ENCODE results near the gene TSPOAP1. TPM values are rescaled to one million over a fixed set of nuclear protein-coding genes. Genes with fewer than 3 reads are reported as not detected.

TSPOAP1 gene
- total and polyA plus RNA-seq, 10 of the 15 experiments (the other 5 are each of a cell fraction or from before 2014, with no cell fraction given), result 0.58 to 16.4 (median 4.2) TPM; not detected in 1

DNA sequence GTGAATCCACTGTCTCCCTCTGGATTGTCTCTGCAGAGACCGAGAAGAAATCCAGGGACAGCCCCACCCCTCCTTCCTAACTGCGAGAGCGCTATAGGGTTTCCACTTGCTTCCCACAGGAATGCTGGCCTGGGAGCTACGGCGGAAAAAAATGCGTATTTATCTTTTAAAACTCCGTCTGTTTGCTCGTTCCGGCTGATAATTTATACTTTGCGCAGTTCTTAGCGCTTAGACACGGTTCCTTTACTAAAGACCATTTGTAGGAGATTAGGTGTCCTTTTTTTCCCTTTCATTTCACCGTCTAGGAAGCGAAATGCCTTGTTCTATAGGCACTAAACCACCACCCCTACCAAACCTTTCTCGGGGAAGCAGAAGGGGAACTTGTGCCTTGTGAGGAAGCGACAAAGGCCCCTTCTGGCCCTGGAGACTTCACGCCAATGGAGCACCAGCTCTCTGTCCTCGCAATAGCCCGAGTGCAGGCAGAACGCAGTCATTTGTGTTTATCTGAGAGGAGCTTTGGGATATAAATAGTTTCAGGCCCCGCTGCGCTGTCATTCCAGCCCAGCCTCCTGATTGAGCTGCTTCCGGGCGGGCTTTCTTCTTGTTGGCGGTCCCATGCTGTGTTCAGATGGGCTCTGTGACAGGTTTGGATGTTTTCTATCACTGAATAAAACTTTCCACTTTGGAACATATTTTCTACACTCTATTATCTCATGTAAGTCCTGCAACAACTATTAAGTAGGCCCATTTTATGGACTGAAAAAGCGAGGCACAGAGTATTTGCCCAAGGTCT is 24.2 kb upstream of the TSPOAP1 start (continued):
- TF ChIP-seq, protein P1, sequence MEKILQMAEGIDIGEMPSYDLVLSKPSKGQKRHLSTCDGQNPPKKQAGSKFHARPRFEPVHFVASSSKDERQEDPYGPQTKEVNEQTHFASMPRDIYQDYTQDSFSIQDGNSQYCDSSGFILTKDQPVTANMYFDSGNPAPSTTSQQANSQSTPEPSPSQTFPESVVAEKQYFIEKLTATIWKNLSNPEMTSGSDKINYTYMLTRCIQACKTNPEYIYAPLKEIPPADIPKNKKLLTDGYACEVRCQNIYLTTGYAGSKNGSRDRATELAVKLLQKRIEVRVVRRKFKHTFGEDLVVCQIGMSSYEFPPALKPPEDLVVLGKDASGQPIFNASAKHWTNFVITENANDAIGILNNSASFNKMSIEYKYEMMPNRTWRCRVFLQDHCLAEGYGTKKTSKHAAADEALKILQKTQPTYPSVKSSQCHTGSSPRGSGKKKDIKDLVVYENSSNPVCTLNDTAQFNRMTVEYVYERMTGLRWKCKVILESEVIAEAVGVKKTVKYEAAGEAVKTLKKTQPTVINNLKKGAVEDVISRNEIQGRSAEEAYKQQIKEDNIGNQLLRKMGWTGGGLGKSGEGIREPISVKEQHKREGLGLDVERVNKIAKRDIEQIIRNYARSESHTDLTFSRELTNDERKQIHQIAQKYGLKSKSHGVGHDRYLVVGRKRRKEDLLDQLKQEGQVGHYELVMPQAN (conservative IDR thresholded peaks at IDR 0.05), result 0 out of 2 replicates have a peak, but pooled peaks have one; percentile 3

DNA sequence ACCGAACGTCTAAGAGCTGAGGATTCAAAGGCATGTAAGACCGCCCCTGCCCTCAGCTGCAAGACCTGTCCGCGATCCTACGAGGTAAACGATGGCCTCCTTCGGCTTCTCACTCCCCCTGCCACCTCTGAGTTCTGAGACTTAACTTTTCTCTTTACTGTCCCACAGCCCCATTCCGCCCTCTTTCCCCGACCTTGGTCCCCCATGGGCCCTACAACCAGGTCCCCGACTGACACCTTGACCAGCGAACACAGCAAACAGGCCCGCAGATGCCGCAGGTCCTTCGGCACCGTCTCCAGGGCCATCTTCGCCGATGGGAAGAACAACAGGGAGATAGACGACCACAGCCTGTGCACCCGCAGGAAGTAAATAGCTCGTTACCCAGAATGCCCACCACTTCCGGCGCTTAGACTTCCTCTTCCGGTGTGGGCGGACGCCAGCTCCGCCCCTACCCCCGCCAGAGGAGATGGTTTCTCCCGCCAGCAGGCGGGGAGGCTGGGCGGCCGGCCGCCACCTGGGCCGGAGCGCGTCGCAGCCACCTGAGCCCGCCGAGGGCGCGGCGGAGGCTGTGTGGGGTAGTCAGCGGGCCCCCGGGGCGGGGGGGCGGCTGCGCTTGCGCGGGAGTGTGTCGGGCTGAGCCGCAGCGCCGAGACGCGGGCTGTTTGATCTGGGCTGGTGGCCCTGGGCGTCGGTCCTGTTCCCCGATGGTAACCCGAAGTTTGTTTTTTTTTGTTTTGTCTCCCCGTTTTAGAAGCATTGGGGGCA is 23.4 kb upstream of the TSPOAP1 start, which contains the start of gene SUPT4H1:
SUPT4H1 (minus strand) TSS at position 371 of the 765 bp plus-strand sequence; CDS start at position 305, 66 bp downstream.
- Histone ChIP-seq H3K9me3 (replicated peaks; ENCODE audit: control insufficient read depth, insufficient read depth, low read length) (no peaks in the 10 kb centered on the region), H3K4me2 (ENCODE audit: control insufficient read depth, insufficient read depth) (peak within 1 kb of the TSS; percentile 99), H3K27ac (ENCODE audit: control insufficient read depth, insufficient read depth) (peak within 1 kb of the TSS; percentile 93), H3K4me3 (peak within 1 kb of the TSS; percentile 94), H3K9ac (ENCODE audit: control insufficient read depth, insufficient read depth, low read length) (peak within 1 kb of the TSS; percentile 99), H3K4me1 (ENCODE audit: control insufficient read depth, insufficient read depth, low read length) (peaks cover 10% of the 10 kb centered on the region), H3K79me2 (ENCODE audit: control insufficient read depth, insufficient read depth, low read length) (peaks cover 51% of the 10 kb centered on the region), H3K27me3 (replicated peaks in 1 of 2; ENCODE audit: control insufficient read depth in 2 of 2, insufficient read depth in 2 of 2, low read length in 1 of 2) (no peaks in the 10 kb centered on the region), H3K36me3 (ENCODE audit: control insufficient read depth in 2 of 2, insufficient read depth in 2 of 2, low read length in 1 of 2) (peaks cover 15 to 18% of the 10 kb centered on the region in 2 experiments), H2AFZ (ENCODE audit: control insufficient read depth, low read depth, low read length) (peak within 1 kb of the TSS; percentile 61), H4K20me1 (ENCODE audit: control insufficient read depth, insufficient read depth) (no peaks in the 10 kb centered on the region; the same call in 1 of the 2 replicates)
- intact Hi-C loops (cut with micrococcal nuclease; ENCODE audit: unreplicated experiment) (loop anchor here (1.0 kb wide), 1 partner anchor 23 kb away; no protein-coding TSS in a partner anchor), in situ Hi-C loops (cut with MboI) (no loop called here)
- ChIA-PET CTCF (interaction anchor here (0.9 to 5.0 kb wide), 17 partner anchors 9 to 87 kb away, joined by 3 to 28 read pairs (median 4); partner anchors contain the start of gene RNF43), POLR2A (interaction anchor here (0.6 to 6.5 kb wide), 13 partner anchors 8 to 167 kb away, joined by 3 to 64 read pairs (median 4); partner anchors contain the start of gene RNF43), SMC1A (ENCODE audit: uncharacterized antibody, unreplicated experiment) (interaction anchor here (0.7 to 7.2 kb wide), 17 partner anchors 12 to 132 kb away, joined by 3 to 91 read pairs (median 4); partner anchors contain the start of genes RNF43 and TSPOAP1), RAD21 (ENCODE audit: unreplicated experiment) (interaction anchor here (1.0 to 4.8 kb wide), 17 partner anchors 7 to 96 kb away, joined by 3 to 49 read pairs (median 6); partner anchors contain the start of genes RNF43 and TSPOAP1)
- no TSS peak for BruUV-seq (replicated peaks)
- ATAC-seq (peak; percentile 96), DNase-seq (ENCODE audit: low read depth, low spot score) (peak; percentile 73), FAIRE-seq (peak; percentile 64)
- under 1% methylated on average over 44 of the region's 60 CpGs for WGBS (ENCODE audit: insufficient coverage, insufficient replicate concordance, low lambda C conversion rate, missing lambda C conversion rate)
- no peak for TF ChIP-seq JUNB (IDR thresholded peaks at IDR 0.05)
- TF ChIP-seq, protein P2, sequence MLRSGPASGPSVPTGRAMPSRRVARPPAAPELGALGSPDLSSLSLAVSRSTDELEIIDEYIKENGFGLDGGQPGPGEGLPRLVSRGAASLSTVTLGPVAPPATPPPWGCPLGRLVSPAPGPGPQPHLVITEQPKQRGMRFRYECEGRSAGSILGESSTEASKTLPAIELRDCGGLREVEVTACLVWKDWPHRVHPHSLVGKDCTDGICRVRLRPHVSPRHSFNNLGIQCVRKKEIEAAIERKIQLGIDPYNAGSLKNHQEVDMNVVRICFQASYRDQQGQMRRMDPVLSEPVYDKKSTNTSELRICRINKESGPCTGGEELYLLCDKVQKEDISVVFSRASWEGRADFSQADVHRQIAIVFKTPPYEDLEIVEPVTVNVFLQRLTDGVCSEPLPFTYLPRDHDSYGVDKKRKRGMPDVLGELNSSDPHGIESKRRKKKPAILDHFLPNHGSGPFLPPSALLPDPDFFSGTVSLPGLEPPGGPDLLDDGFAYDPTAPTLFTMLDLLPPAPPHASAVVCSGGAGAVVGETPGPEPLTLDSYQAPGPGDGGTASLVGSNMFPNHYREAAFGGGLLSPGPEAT (IDR thresholded peaks at IDR 0.05; ENCODE audit: low read depth), result peak; percentile 96
- TF ChIP-seq, protein P3, sequence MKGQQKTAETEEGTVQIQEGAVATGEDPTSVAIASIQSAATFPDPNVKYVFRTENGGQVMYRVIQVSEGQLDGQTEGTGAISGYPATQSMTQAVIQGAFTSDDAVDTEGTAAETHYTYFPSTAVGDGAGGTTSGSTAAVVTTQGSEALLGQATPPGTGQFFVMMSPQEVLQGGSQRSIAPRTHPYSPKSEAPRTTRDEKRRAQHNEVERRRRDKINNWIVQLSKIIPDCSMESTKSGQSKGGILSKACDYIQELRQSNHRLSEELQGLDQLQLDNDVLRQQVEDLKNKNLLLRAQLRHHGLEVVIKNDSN (IDR thresholded peaks at IDR 0.05; ENCODE audit: borderline replicate concordance, extremely low read length, insufficient read depth, low read depth, low read length), result no peak
- TF ChIP-seq ETV6 (conservative IDR thresholded peaks at IDR 0.05 in 1 of 2, IDR thresholded peaks at IDR 0.05 in 1 of 2; ENCODE audit: borderline replicate concordance in 1 of 2, low read depth in 1 of 2), result peak in 1 of 2 experiments; percentile 79; a peak in 1 of 4 replicates
- peak; percentile 94 for TF ChIP-seq FOXK2 (IDR thresholded peaks at IDR 0.05)
- TF ChIP-seq, protein P4, sequence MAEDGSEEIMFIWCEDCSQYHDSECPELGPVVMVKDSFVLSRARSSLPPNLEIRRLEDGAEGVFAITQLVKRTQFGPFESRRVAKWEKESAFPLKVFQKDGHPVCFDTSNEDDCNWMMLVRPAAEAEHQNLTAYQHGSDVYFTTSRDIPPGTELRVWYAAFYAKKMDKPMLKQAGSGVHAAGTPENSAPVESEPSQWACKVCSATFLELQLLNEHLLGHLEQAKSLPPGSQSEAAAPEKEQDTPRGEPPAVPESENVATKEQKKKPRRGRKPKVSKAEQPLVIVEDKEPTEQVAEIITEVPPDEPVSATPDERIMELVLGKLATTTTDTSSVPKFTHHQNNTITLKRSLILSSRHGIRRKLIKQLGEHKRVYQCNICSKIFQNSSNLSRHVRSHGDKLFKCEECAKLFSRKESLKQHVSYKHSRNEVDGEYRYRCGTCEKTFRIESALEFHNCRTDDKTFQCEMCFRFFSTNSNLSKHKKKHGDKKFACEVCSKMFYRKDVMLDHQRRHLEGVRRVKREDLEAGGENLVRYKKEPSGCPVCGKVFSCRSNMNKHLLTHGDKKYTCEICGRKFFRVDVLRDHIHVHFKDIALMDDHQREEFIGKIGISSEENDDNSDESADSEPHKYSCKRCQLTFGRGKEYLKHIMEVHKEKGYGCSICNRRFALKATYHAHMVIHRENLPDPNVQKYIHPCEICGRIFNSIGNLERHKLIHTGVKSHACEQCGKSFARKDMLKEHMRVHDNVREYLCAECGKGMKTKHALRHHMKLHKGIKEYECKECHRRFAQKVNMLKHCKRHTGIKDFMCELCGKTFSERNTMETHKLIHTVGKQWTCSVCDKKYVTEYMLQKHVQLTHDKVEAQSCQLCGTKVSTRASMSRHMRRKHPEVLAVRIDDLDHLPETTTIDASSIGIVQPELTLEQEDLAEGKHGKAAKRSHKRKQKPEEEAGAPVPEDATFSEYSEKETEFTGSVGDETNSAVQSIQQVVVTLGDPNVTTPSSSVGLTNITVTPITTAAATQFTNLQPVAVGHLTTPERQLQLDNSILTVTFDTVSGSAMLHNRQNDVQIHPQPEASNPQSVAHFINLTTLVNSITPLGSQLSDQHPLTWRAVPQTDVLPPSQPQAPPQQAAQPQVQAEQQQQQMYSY (CRISPR knock-in tag; IDR thresholded peaks at IDR 0.05), result no peak
- no peak for TF ChIP-seq RBBP5 (conservative IDR thresholded peaks at IDR 0.05)

All from GM12878 (cell line).